GM12878 (cell line): ENCODE data around the gene B4GALNT2.

Source experiments
- FOXM1 ChIP-seq: IDR thresholded peaks from 2 replicates; pipeline ENCODE4 v1.6.1; 2012; ENCODE audit warnings: low read depth, mild to moderate bottlenecking, inconsistent platforms, low read length, moderate library complexity
- HDAC6 ChIP-seq: fragments of 200-600 bp; sonication (generic); IDR thresholded peaks from one replicate; pipeline ENCODE4 v1.8.0; 2017; ENCODE audit warnings: antibody characterized with exemption; ENCODE audit not compliant: unreplicated experiment
- JUND ChIP-seq: IDR thresholded peaks from 2 replicates; pipeline ENCODE4 v1.6.1; 2012; ENCODE audit warnings: low read depth, mild to moderate bottlenecking, low read length, improper control_type of control experiment, moderate library complexity
- NRF1 ChIP-seq: conservative IDR thresholded peaks from 2 replicates; pipeline ENCODE4 v1.6.1; 2011; ENCODE audit warnings: mild to moderate bottlenecking, low read depth, low read length, improper control_type of control experiment
- RAD21 ChIP-seq: IDR thresholded peaks from 2 replicates; pipeline ENCODE4 v1.6.1; 2011; ENCODE audit warnings: mild to moderate bottlenecking, low read depth, low read length, moderate library complexity; ENCODE audit not compliant: insufficient read depth
- ZNF274 ChIP-seq: IDR thresholded peaks from one replicate; pipeline ENCODE4 v1.8.0; 2011; ENCODE audit not compliant: insufficient read length, insufficient read depth
- ZNF622 ChIP-seq: fragments of 450-650 bp; IDR thresholded peaks from 2 replicates; pipeline ENCODE4 v1.6.1; 2017; ENCODE audit warnings: mild to moderate bottlenecking, inconsistent platforms
- TF ChIP-seq, protein P1 (sequence below): fragments of 450-650 bp; IDR thresholded peaks from 2 replicates; pipeline ENCODE4 v1.6.1; 2017; ENCODE audit warnings: mild to moderate bottlenecking
- TF ChIP-seq, protein P2 (sequence below), 3 experiments: IDR thresholded peaks in 2 of 3; conservative IDR thresholded peaks in 1 of 3; 2 replicates each; pipeline ENCODE4 v1.5.1; 2011; ENCODE audit warnings: low read depth in 3 of 3, low read length in 3 of 3, mild to moderate bottlenecking in 3 of 3, control low read depth in 2 of 3, moderate library complexity in 2 of 3, inconsistent platforms in 1 of 3, mixed read lengths in 1 of 3; ENCODE audit not compliant: control insufficient read depth in 2 of 3, insufficient read depth in 1 of 3; ENCODE audit errors: extremely low read depth in 1 of 3
- TF ChIP-seq, protein P3 (sequence below): IDR thresholded peaks from 2 replicates; pipeline ENCODE4 v1.6.1; 2011; ENCODE audit warnings: borderline replicate concordance, low read depth, mild to moderate bottlenecking, moderate library complexity, low read length; ENCODE audit not compliant: insufficient read depth, poor library complexity, severe bottlenecking

DNA sequence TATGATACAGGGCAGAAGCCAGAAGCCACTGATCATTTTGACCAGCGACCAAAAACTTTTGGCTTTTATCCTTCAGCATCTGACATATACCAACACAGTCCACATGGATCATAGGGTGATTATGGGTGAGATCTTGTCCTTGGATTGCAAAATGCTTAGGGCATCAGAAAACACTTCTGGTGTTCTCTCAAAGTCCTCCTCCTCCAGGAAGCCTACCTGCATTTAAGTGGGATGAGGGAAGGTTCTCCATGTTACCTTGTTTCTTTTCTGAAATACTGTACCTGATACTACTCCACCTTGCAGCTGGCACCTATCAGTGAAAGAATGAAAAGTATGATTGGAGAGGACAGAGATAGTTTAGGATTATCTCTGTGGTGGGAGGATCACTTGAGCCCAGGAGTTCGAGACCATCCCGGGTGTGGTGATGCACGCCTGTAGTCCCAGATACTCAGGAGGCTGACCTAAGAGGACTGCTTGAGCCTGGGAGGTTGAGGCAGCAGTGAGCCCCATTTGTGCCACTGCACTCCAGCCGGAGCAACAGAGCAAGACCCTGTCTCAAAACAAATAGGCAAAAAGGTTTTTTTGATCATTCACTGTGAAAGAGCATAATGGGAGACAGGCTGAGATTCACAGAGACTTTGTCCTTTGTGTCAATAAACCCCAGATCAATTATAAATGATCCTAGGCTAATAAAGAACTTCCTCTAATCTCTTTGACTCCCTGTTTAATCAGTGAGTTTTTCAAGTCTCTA lies 46.8 kb upstream of the B4GALNT2 start:
- TF ChIP-seq ZNF622 (no peak), FOXM1 (no peak), HDAC6 (no peak), JUND (no peak), NRF1 (no peak), ZNF274 (no peak), RAD21 (no peak)
- TF ChIP-seq, protein P1, sequence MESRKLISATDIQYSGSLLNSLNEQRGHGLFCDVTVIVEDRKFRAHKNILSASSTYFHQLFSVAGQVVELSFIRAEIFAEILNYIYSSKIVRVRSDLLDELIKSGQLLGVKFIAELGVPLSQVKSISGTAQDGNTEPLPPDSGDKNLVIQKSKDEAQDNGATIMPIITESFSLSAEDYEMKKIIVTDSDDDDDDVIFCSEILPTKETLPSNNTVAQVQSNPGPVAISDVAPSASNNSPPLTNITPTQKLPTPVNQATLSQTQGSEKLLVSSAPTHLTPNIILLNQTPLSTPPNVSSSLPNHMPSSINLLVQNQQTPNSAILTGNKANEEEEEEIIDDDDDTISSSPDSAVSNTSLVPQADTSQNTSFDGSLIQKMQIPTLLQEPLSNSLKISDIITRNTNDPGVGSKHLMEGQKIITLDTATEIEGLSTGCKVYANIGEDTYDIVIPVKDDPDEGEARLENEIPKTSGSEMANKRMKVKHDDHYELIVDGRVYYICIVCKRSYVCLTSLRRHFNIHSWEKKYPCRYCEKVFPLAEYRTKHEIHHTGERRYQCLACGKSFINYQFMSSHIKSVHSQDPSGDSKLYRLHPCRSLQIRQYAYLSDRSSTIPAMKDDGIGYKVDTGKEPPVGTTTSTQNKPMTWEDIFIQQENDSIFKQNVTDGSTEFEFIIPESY: no peak
- TF ChIP-seq, protein P2, sequence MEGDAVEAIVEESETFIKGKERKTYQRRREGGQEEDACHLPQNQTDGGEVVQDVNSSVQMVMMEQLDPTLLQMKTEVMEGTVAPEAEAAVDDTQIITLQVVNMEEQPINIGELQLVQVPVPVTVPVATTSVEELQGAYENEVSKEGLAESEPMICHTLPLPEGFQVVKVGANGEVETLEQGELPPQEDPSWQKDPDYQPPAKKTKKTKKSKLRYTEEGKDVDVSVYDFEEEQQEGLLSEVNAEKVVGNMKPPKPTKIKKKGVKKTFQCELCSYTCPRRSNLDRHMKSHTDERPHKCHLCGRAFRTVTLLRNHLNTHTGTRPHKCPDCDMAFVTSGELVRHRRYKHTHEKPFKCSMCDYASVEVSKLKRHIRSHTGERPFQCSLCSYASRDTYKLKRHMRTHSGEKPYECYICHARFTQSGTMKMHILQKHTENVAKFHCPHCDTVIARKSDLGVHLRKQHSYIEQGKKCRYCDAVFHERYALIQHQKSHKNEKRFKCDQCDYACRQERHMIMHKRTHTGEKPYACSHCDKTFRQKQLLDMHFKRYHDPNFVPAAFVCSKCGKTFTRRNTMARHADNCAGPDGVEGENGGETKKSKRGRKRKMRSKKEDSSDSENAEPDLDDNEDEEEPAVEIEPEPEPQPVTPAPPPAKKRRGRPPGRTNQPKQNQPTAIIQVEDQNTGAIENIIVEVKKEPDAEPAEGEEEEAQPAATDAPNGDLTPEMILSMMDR (IDR thresholded peaks at IDR 0.05 in 2 of 3, conservative IDR thresholded peaks at IDR 0.05 in 1 of 3; ENCODE audit: control insufficient read depth in 2 of 3, extremely low read depth in 1 of 3, insufficient read depth in 1 of 3, low read depth in 3 of 3, low read length in 3 of 3): no peak
- TF ChIP-seq, protein P3, sequence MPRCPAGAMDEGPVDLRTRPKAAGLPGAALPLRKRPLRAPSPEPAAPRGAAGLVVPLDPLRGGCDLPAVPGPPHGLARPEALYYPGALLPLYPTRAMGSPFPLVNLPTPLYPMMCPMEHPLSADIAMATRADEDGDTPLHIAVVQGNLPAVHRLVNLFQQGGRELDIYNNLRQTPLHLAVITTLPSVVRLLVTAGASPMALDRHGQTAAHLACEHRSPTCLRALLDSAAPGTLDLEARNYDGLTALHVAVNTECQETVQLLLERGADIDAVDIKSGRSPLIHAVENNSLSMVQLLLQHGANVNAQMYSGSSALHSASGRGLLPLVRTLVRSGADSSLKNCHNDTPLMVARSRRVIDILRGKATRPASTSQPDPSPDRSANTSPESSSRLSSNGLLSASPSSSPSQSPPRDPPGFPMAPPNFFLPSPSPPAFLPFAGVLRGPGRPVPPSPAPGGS: no peak
